ENCODE data around the gene C22orf15. TPM values are rescaled to one million over a fixed set of nuclear protein-coding genes. Genes with fewer than 3 reads are reported as not detected.

Gene C22orf15
- total RNA-seq, 1 experiment from 2014 or later: not detected

DNA sequence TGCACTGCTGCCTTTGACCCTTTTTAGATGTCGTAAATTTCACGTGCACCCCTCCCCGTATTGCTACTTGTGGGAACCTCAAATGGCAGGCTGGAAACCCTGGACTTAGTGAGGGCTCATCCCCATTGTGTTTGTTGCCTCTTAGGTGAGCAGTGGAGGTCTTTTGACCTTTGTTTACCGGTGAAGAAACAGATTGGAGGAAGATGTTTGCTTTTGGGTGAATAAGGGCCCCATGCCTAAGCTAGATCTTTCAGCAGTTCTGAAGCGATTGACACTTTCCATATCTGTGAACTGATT is 24.8 kb downstream of the C22orf15 start:
- no peak for DNase-seq (ENCODE audit: low spot score)

DNA sequence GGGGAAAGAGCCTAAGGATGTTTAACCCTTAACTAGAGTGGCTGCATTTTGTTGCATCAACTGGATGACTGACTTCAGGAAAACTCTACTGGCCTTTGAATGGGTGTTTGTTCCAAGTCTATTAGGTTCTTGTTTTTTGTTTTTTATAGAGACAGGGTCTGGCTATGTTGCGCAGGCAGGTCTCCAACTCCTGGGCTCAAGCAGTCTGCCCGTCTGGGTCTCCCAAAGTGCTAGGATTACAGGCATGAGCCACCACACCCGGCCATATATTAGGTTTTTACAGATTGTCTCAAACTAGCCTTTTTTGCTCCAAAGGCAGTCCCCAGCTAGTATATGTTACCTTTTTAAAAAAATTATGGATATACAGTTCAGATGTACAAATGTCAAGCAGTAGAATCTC is 25.1 kb downstream of the C22orf15 start:
- no peak for DNase-seq (ENCODE audit: low spot score)

GRCh38 chr22:23789121-23789520 is 26.3 kb downstream of the C22orf15 start:
- no peak for DNase-seq (ENCODE audit: low spot score)

DNA sequence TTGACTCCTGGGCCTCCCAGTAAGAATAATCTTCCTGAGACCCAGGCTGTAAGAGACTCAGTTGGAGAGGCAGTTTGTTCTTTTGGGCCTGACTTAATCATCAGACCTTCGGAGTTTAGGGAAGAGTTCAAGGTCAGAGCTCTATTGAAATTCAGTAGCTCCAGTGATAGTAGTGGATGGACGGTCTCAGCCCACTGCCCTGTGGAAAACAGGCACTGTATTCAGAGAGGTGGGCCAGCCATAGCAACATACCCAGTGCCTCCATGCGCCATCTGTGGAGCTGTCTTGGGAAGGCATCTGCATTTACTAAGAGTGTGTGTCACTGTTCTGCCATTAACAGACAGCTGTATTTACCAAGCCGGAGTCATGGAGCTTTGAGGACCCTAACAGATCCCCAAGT is 26.8 kb downstream of the C22orf15 start:
- no peak for DNase-seq (ENCODE audit: low spot score)

DNA sequence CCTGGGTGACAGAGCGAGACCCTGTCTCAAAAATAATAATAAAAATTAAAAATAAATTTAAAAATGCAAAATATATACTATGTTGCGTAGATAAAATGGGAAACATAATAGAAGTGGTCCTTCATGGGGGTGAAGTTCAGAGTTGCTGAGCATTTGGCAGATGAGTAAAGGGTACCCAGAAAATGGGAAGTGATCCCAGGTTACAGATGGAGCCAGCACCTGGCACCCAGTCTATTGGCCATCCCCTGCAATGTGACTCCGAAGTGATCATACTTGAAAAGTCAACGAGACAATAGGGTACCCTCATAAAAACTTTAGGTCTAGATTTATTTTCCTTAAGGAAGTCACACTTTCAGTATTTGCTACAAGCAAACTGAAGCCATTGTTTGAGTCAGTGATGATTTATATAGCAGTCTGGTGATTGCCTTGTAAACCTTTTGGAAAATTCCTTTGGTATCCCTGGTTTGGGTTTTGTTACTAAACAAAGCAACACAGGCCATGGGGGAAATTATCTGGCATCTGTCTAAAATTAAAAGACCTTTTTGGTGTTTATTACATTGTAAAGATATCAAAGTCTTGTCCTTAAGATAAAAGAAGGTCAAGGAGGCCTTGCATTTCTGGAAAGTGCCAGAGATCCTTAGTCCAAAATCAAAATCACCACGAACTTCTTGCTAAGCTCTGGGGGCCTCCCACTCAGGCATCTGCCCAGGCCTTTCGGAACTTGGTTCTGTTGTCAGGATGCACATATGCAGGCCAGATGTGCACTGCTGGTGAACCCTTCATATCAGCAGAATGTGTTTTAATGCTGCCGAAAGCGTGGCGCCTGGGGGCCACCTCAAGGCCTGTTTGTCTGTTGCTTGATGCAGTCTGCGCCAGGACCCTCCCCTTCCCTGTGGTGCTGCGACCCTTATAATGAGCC is 28.3 kb downstream of the C22orf15 start:
- DNase-seq (ENCODE audit: low spot score): no peak

GRCh38 chr22:23791738-23792645 is 29.2 kb downstream of the C22orf15 start:
- no peak for DNase-seq (ENCODE audit: low spot score)

- DNase-seq (ENCODE audit: low spot score): no peak
Observed at GRCh38 chr22:23793326-23793725, 30.5 kb downstream of the C22orf15 start.

- DNase-seq (ENCODE audit: low spot score): no peak
Observed at GRCh38 chr22:23796461-23796860, 33.7 kb downstream of the C22orf15 start.

DNA sequence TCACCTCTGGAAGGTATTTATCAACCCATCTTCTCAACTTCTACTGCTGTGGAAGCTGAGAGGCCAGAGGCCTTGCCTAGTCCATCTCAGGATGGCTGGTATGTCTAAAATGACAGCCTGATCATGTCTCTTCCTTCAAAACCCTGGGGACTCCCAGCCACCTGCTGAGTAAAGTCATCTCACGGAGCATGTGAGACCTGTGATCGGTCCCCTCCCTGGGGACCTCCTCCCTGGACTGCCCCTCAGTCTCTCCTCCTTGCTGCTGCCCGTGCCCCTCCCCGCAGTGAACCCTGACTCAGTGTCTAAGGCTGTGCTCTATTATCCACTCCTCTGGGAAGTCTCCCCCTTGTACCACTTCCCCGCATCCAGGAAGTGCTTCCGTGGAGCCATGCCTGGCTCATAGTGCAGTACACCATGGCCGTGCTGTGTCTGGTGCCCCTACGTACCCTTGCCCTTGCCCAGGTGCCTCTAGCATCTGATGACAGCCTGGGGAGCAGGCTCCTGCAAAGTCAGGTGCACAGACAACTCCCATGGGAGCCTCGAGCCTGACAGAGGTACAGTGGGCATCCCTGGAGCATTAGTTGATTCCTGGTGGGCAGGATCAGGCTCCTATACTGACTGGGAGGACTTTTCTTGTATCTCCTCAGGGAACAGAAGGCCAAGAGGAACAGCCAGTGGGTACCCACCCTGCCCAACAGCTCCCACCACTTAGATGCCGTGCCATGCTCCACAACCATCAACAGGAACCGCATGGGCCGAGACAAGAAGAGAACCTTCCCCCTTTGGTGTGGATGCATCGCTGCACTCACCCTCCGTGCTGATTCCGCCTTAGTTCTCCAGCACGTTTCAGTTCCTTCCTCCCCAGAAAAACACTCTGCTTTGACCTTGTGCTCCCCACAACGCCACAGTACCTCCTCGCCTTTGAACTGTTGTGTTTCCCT is 37.8 kb downstream of the C22orf15 start:
- no peak for DNase-seq (ENCODE audit: low spot score)

- no peak for DNase-seq (ENCODE audit: low spot score)
Observed at GRCh38 chr22:23801238-23801821, 38.5 kb downstream of the C22orf15 start.

DNA sequence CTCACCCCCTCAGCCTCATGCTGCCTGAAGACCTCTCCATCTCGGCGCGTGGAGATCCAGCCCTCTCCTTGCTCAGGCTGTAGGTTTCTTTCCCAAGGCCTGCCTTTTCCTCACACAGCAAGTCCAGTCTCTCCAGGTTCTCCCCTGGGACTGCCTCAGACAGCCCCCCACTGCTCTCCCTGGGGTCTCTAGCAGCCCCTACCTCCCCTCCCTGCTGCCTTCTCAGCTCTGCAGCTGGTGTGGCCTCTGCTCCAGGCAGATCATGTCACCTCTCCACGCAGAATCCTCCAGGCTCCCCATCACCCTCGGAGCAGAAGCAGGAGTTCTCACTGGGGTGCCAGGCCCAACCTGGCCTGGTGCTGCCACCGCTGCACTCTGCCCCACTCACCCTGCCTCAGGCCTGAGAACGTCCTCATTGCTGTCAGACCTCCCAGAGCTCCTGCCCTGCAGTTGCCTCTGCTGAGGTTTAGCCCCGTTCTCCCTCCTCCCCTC is 39.1 kb downstream of the C22orf15 start:
- DNase-seq (ENCODE audit: low spot score): no peak

- DNase-seq (ENCODE audit: low spot score): no peak
Observed at GRCh38 chr22:23803001-23803819, 40.4 kb downstream of the C22orf15 start.

DNA sequence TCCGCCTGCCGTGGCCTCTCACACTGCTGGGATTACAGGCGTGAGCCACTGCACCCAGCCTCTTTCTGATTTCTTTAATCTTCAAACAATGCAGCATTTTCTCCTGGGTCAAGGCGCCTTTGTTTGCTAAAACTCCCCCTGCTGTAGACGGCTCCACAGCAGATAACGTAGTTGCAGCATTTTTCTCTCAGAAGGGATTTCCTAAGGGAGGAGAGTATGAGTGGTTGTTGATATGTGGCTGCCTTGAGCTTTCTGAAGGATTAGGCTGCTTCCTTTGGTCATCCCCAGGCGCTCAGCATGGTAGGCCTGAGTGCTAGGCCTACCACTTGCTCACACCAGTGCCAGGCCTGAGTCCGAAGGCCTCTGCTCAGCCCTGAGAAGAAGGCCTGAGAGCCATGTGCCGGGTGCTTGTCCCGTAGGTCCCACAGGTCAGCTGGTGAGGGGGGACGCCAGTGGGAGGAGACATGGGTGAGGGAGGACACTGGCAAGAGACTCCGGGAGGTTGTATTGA is 42.0 kb downstream of the C22orf15 start:
- no peak for DNase-seq (ENCODE audit: low spot score)

DNA sequence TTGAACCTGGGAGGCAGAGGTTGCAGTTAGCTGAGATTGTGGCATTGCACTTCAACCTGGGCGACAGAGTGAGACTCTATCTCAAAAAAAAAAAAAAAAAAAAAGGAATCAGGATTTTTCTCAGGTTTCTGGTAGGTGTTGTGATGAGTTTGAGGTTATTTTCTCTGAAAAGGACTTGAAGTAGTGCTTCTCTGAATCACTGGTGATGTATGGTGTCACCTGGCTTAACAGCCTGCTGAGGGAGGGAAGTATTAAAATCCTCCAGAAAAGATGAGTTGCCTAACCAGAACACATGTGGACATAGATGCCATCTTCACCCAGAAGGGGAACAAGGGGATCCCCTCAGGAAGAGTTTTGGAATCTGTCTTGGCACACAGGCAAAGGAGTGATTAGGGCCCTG is 44.0 kb downstream of the C22orf15 start:
- no peak for DNase-seq (ENCODE audit: low spot score)

GRCh38 chr22:23812378-23812777 is 49.6 kb downstream of the C22orf15 start:
- DNase-seq (ENCODE audit: low spot score): no peak

Other genes starting within 250 kb of the C22orf15 start
- not detected in 2 replicates for gene IGLL1, start 182.7 kb upstream of the C22orf15 start, total RNA-seq (2014; rRNA removed; shearing (Covaris generic))
- not detected in 2 replicates for gene DRICH1, start 130.7 kb upstream of the C22orf15 start, total RNA-seq (2014; rRNA removed; shearing (Covaris generic))
- gene RGL4, start 72.0 kb upstream of the C22orf15 start, total RNA-seq (2014; rRNA removed; shearing (Covaris generic)): not detected in 2 replicates
- gene ZNF70, start 11.9 kb upstream of the C22orf15 start, total RNA-seq (2014; rRNA removed; shearing (Covaris generic)): 1.2 and 1.4 TPM in 2 replicates
- gene VPREB3, start 8.6 kb upstream of the C22orf15 start, total RNA-seq (2014; rRNA removed; shearing (Covaris generic)): not detected in 2 replicates
- 0.72 and 14.9 TPM in 2 replicates for gene CHCHD10, start 5.0 kb downstream of the C22orf15 start, total RNA-seq (2014; rRNA removed; shearing (Covaris generic))
- 0.35 and 1.4 TPM in 2 replicates for gene MMP11, start 9.9 kb downstream of the C22orf15 start, total RNA-seq (2014; rRNA removed; shearing (Covaris generic))
- gene SMARCB1, start 24.0 kb downstream of the C22orf15 start, total RNA-seq (2014; rRNA removed; shearing (Covaris generic)): 50.9 and 61.2 TPM in 2 replicates
- gene DERL3, start 76.0 kb downstream of the C22orf15 start, total RNA-seq (2014; rRNA removed; shearing (Covaris generic)): 0.43 and 1.6 TPM in 2 replicates
- gene SLC2A11, start 94.9 kb downstream of the C22orf15 start, total RNA-seq (2014; rRNA removed; shearing (Covaris generic)): 3.2 and 4.6 TPM in 2 replicates
- 311 and 336 TPM in 2 replicates for gene MIF, start 131.4 kb downstream of the C22orf15 start, total RNA-seq (2014; rRNA removed; shearing (Covaris generic))
- 5.2 and 12.3 TPM in 2 replicates for gene GSTT2B, start 198.2 kb downstream of the C22orf15 start, total RNA-seq (2014; rRNA removed; shearing (Covaris generic))
- gene DDTL, start 203.9 kb downstream of the C22orf15 start, total RNA-seq (2014; rRNA removed; shearing (Covaris generic)): 1.5 and 2.8 TPM in 2 replicates
- gene DDT, start 211.5 kb downstream of the C22orf15 start, total RNA-seq (2014; rRNA removed; shearing (Covaris generic)): 188 and 232 TPM in 2 replicates
- 1.7 TPM in 1 of 2 replicates, not detected in the other for gene GSTT2, start 217.1 kb downstream of the C22orf15 start, total RNA-seq (2014; rRNA removed; shearing (Covaris generic))
- not detected in 2 replicates for gene GSTT4, start 242.5 kb downstream of the C22orf15 start, total RNA-seq (2014; rRNA removed; shearing (Covaris generic))
- gene CABIN1, start 248.3 kb downstream of the C22orf15 start, total RNA-seq (2014; rRNA removed; shearing (Covaris generic)): 15.7 and 17.4 TPM in 2 replicates